RPMI7951 (cell line): Measurements from ENCODE around the gene MAP2K1. TPM values are rescaled to one million over a fixed set of nuclear protein-coding genes. Genes with fewer than 3 reads are reported as not detected.
"Not testable (repeated sequence)": the region's sequence is repeated elsewhere in the genome, so short reads cannot be mapped to it uniquely, and the experiment has no call there.

ENCODE experiments used
- DNase-seq: peaks from one replicate; pipeline ENCODE4 v3.0.0-alpha.2; 2012; ENCODE audit warnings: low read depth
- total RNA-seq: library from RNA; depleted of rRNA; stranded (reverse); fragments of >200 nt; shearing (Covaris generic); gene quantifications from 2 replicates; pipeline ENCODE4 v1.2.3, GENCODE V29; 2014; rRNA removed

The MAP2K1 gene
- 57.1 and 73.4 TPM in 2 replicates for total RNA-seq

DNA sequence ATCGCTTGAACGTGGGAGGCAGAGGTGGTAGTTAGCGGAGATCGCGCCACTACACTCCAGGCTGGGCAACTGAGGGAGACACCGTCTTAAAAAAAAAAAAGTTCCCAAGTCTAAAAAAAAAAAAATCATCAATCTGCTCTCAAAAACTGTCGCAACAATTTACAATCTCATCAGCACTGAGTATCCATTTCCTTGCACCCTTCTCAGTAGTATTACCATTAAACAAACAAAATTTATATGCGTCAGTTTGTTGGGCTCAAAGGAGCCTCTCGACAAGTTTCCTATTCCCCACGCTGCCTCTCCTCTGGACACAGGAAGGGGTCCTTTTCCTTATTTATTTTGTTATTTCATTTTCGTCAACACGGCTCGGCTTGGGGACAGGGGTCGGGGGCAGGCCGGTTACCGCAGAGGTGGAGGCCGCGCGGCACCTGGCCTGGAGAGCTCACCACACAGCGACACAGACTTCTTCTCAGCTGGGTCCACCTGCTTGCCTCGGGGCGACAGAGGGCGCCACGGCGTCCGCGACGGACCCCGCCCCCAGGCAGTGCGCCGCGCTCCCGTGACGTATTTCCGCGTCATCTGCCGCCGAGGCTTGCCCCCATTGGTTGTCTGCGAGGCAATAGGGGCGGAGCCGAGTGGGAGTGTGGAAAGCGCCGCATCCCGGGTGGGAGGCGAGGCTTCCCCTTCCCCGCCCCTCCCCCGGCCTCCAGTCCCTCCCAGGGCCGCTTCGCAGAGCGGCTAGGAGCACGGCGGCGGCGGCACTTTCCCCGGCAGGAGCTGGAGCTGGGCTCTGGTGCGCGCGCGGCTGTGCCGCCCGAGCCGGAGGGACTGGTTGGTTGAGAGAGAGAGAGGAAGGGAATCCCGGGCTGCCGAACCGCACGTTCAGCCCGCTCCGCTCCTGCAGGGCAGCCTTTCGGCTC is at the start of gene MAP2K1:
Gene MAP2K1 (plus strand): TSS at position 709 of the 920 bp plus-strand sequence. CDS start 436 bp downstream, outside the sequence.
- peak; percentile 97 for DNase-seq

DNA sequence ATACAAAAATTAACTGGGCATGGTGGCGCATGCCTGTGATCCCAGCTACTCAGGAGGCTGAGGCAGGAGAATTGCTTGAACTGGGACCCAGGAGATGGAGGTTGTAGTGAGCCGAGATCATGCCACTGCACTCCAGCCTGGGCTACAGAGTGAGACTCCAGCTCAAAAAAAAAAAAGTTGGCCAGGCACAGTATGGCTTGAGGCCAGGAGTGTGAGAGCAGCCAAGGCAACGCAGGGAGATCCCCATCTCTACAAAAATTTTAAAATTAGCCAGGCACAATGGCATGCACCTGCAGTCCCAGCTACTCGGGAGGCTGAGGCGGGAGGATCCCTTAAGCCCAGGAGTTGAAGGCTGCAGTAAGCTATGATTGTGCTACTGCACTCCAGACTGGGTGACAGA is 38.2 kb upstream of the MAP2K1 start:
- not testable (repeated sequence) for DNase-seq

DNA sequence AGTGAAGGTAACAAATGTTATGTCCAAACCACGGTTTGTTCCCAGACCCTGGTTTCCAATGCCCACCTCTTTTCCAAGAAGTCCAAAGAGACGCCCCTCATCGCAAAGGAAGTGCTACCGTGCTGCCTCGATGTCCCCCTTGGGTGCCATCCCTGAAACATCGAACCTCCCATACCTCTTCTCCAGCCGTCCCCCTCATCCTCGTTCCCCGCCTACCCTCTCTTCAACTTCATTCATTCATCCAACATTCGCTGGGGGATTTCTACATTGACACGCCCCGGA is 30.7 kb upstream of the MAP2K1 start:
- DNase-seq: no peak

DNA sequence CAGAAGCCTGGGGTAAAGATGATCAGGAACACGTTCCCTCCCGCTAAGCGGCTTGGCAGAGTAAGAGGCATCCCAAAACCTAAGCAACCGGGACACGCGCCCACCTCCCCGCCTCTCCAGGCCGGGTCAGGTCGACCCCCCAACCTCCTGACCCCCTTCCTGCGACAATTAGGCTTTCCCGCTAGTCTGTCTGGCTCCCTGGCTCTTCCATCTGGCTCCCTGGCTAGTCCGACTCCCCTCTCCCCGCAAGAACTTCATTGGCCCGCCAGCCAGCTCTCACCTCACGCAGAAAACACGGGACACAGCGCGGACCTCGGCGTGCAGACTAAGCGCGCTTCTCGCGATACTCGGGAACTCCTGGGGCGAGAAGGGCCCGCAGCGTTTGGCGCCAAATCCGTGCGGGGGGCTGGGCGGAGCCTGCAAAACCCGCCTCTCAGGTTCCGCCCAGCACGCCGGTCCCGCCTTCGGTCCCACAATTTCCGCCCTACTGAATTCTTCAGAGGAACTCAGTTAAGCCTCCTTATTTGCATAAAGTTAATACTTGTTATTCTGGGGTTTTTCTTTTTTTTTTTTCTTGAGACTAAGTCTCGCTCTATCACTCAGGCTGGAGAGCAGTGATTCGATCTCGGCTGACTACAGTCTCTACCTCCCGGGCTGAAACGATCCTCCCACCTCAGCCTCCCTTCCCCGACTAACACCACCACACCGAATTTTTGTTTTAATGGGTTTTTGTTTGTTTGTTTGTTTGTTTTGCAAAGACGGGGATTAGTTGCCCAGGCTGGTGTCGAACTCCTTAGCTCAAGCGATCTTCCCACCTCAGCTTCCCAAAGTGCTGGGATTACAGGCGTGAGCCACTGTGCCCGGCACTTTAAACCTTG is 30.1 kb upstream of the MAP2K1 start, which contains the start of gene TIPIN:
Gene TIPIN (minus strand): TSS at position 327 of the 878 bp plus-strand sequence. CDS start 3,738 bp downstream, outside the sequence.
- DNase-seq: peak; percentile 95

DNA sequence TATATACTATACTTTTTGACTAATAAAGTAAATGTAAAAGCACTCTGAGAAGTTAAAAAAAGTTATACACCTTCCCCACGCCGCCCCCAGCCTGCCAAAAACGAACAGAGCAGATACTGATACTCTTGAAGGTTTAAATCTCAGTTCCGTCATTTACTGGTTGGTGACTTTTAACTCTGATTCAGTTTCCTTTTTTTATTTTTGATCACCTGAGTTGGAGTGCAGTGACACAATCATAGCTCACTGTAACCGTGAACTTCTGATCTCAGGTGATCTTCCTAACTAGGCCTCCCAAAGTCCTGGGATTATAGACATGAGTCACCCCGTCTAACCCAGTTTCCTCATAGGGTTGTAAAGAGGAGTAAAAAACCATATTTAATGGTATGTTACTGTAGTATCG is 27.0 kb upstream of the MAP2K1 start:
- no peak for DNase-seq

DNA sequence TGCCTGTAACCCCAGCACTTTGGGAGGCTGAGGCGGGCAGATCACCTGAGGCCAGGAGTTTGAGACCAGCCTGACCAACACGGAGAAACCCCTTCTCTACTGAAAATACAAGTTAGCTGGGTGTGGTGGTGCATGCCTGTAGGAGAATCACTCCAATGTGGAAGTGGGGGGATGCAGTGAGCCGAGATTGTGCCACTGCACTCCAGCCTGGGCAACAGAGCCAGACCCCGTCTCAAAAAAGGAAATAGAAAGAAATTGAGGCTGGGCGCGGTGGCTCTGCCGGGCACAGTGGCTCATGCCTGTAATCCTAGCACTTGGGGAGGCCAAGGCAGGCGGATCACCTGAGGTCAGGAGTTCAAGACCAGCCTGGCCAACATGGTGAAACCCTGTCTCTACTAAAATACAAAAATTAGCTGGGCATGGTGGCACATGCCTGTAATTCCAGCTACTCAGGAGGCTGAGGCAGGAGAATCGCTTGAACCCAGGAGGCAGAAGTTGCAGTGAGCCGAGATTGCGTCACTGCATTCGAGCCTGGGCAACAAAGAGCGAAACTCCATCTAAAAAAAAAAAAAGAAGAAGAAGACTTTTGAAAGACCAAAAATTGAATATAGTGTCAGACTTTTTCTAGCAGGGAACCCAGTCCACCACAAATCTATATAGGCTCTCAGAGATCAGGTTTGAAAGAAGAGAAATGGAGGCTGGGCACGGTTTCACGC is 24.8 kb upstream of the MAP2K1 start:
- DNase-seq: not testable (repeated sequence)

DNA sequence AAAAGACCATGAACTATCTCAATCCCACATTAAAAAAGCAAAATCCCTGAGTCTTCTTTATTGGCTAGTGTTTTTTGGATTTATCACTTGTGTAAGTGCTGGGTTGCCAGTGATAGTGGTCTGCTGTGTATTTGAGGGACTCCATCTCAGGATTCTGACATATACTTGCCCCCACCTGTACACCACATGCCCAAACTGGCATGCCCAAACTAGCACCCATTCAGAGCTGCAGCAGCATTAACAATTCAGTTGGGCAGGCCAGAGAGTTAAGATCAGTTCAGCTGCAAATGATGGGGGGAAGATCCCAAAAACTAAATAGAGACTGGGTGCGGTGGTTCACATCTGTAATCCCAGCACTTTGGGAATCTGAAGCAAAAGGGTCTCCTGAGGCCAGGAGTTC is 23.9 kb upstream of the MAP2K1 start:
- DNase-seq: no peak

DNA sequence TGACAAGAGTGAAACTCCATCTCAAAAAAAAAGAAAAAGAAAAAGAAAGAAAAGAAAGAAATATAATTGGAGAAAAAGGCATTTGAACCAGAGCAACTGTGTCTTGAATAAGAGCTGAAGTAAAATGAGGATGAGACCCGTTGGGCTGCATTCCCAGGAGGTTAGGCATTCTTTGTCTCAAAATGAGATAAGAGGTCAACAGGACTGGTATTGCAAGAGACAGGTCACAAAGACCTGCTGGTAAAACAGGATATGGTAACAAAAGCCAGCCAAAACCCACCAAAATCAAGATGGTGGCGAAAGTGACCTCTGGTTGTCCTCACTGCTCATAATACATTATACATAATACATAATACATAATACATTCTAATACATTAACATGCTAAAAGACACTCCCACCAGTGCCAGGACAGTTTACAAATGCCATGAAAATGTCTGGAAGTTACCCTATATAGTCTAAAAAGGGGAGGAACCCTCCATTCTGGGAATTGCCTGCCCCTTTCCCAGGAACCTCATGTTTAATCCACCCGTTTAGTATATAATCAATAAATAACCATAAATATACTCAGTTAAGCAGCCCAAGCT is 21.7 kb upstream of the MAP2K1 start:
- no peak for DNase-seq

DNA sequence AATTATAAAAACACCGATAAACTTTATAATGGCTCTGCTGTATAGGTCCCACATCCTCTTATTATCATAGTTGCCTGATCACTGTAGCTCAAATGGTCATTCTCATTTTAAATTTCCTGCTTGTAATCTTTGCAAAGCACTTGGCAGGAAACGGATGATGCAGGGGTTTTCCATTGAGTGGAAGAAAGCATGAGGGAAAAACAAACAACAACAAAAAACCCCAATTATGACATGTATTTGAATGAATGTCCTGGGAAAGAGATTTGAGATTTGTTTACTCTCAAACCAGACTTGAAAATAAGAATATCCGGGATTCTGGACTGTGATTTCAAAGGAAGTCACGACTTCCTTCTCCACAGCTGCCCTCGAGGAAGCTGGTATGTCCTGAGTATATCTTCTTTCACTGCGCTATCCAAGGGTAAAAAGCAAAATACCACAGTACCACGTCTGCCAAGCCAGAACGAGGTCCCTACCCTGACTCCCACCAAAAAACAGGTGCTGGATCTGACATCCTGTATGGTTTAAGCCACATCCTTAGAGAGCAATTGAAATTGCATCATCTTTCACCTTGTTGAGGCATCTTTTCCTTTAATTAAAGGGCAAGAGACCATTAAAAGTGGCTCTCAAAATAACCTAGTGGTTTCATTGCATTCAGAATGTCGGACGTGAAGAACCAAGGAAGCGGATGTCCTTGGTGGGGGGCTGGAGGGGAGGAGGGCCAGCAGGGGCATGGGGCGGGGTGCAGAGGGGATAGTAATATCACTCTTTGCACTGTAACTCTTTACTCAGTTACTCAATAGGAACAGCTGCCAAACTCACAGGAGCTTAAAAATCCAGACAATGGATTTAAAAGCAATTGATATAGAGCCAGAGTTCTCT is 16.7 kb upstream of the MAP2K1 start:
- peak; percentile 61 for DNase-seq

DNA sequence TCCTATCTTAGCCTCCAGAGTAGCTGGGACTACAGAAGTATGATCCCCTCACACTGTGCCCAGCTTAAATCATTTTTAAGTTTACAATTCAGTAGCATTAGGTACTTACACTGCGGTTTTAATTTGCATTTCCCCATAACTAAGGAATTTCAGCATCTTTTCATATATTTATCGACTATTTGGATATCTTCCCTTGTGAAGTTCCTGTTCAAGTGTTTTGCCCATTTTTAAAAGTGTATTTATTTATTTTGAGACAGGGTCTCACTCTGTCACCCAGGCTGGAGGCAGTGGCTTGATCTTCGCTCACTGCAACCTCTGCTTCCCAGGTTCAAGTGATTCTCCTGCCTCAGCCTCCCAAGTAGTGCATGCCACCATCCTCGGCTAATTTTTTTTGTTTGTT is 12.5 kb upstream of the MAP2K1 start:
- DNase-seq: no peak

DNA sequence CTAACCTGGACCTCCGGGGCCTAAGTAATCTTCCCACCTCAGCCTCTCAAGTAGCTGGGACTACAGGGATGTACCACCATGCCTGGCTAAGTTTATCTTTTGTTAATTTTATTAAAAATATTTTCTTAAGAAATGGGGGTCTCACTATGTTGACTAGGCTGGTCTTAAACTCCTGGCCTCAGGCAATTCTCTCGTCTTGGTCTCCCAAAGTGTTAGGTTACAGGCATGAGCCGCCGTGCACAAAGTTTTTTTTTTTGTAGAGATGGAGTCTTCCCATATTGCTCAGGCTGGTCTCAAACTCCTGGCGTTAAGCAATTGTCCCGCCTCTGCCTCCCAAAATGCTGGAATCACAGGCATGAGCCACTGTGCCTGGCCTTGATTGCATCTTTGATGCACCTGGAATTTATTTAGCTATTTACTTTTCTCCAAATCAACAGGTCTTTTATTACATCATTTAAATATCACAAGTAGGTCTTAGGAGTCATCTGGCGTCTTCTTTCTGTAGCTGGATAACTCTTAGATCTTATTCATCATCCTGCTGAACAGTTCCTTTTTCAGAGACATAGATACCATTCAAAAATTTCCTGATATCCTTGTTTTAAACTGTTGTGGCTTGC is 7.8 kb upstream of the MAP2K1 start:
- no peak for DNase-seq

DNA sequence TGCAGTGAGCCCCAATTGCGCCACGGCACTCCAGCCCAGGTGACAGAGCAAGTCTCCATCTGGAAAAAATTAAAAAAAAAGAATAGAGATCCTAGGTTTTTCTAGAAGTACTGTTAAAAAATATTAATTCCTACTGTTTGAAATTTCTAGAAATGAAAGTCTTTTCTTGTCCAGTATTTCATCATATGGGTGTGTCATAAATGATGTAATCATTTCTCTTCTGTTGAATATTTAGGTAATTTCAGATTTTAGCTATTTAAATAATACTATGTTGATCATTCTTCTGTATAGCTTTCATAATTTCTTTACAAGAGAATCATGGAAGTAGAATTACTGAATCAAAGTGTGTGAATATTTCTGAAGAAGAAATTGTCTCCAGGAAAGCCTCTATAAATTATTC is 5.3 kb upstream of the MAP2K1 start:
- not testable (repeated sequence) for DNase-seq

DNA sequence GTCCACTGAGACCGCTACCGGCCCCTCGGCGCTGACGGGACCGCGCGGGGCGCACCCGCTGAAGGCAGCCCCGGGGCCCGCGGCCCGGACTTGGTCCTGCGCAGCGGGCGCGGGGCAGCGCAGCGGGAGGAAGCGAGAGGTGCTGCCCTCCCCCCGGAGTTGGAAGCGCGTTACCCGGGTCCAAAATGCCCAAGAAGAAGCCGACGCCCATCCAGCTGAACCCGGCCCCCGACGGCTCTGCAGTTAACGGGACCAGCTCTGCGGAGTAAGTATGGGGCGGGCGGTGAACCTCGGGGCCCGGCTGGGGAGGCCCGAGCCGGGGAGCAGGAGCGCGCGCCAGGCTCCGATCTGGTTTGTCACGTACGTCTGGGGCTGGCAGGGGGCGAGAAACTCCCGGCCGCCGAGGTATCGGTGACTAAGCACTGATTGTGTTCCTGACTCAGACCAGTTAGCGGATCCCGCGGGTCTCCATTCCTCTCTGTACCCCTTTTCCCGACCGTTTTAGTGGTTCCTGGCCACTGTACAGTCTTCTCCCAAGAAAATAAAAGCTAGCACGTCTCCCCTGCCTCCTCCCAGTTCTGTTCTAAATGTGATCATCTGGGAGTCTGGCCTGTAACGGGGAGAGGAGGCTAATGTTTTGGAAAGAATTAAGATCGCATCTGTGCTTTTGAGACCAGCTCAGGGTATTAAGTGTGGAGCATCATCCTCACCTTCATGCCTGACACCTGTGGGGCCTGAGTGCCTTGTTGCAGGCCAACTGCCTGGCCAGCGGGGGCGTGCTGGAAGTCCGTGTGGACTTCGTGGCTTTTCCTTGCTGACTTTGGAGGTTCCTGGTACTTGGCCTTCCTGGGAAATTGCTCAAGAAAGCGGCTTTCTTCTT is 691 bp downstream of the MAP2K1 start:
- peak; percentile 78 for DNase-seq

DNA sequence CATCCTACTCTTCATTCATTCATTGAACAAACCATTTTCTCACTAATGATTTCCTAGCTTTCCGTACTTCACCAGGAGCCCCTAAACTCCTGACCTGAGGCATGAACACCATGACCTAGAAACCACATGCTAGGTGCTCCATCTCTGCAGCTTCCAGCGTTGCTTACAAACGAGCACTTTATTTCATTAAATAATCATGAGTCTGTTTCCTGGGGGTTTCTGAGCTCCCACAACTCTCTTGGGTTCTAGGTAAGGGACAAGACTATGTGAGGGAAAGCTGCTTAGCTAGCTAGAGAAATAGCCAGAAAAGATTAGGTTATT is 1.3 kb downstream of the MAP2K1 start:
- no peak for DNase-seq

DNA sequence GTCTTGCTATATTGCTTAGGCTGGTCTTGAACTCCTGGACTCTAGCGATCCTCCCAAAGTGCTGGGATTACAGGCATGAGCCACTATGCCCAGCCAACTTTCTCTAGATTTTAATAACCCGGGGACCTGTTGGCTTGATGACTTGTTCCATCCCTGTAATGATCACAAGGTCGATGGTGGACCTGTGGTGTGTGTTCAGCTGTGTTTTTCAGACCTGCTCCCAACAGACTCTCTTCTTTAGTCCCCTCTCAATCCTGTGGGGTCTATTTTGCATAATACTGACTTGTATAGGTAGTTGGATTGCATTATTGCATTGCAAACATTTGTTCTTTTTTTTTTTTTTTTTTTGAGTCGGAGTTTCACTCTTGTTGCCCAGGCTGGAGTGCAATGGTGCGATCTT is 1.9 kb downstream of the MAP2K1 start:
- DNase-seq: no peak

DNA sequence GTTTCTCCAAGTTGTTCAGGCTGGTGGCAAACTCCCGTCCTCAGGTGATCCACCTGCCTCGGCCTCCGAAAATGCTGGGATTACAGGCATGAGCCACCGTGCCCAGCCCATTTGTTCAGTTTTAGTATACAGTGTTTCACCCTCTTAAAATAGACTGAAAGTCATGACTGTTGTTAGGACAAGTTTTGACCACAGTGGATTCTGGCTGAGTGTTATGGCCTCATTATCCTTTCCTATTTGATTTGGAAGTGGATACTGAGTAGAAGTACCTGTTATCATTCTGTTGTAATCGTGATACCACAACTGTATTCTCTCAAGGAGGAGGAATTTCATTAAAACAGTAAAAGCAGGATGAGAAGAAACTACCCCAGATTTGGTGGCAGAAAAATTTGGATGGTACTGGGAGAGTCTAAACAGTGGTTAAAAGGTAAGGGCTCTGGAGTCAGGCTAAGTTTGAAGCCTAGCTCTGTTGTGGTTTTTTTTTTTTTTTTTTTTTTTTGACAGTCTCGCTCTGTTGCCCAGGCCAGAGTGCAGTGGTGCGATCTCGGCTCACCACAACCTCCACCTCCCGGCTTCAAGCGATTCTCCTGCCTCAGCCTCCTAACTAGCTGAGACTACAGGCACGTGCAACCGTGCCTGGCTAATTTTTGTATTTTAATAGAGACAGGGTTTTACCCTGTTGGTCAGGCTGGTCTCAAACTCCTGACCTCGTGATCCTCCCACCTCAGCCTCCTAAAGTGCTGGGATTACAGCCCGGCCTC is 2.6 kb downstream of the MAP2K1 start:
- no peak for DNase-seq

DNA sequence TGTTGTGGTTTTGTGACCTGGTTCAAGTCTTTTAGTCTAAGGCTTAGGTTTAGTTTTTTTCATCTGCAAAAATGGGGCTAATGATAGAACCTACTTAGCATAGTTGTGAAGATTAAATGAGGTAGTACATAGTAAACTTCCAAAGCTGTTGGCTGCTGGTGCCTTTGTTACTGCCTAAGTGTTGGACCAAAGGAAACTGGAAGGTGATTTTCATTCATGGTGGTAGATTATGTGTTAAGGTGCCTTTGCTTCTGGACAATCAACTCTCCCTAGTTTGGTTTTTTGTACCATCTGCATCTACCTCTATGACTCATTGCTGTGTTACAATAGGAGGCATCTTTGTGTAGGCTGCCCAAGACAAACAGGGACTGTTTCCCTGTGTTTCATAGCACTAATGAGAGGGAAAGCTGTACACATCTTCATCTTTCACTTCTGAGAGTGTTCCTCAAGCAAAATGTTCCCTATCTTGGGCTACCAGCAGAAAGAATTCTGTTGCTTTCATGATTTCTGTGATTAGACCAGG is 3.2 kb downstream of the MAP2K1 start:
- DNase-seq: peak; percentile 23

DNA sequence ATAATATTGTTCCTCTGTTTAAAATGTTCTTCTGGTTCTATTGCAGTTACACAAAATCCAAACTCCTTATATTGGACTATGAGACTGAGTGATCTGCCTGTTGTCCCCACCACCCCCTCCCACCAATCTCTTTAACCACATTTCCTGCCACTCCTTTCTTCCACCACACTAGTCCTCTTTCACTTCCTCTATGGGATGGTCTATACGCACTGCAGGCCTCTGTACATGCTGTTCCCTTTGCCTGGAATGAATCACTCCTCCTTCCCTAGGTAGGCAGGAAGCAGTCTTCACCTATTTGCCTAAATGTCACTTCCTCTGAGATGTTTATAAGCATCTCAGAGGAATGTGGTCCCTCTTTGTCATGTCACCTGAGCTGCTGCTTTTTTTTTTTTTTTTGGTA is 4.0 kb downstream of the MAP2K1 start:
- DNase-seq: no peak
